Thoracic aorta (tissue), 2 donors: ENCODE data around the gene ASB18. TPM values are rescaled to one million over a fixed set of nuclear protein-coding genes. Genes with fewer than 3 reads are reported as not detected.

Experiments used
- ATAC-seq: fragments of 150-250 bp; one replicate; pipeline ENCODE4 v1.8.0; 2017; ENCODE audit warnings: low read depth; ENCODE audit not compliant: insufficient number of reproducible peaks, low FRiP score
- DNase-seq: peaks from one replicate; pipeline ENCODE4 v3.0.0-alpha.2; 2020; ENCODE audit warnings: low spot score
- H3K27ac ChIP-seq, 2 donors: fragments of 200-600 bp; sonication (generic); 1 replicate in 1 of 2; 2 replicates in 1 of 2; pipeline ENCODE4 v1.5.1; 2016; ENCODE audit warnings: mild to moderate bottlenecking in 2 of 2, moderate library complexity in 2 of 2
- H3K27me3 ChIP-seq: fragments of 200-600 bp; sonication (generic); replicated peaks from 2 replicates; pipeline ENCODE4 v1.6.0; 2016; ENCODE audit warnings: mild to moderate bottlenecking; ENCODE audit not compliant: insufficient read depth
- H3K36me3 ChIP-seq: fragments of 200-600 bp; sonication (generic); one replicate; pipeline ENCODE4 v1.5.1; 2016
- H3K4me1 ChIP-seq, 2 donors: fragments of 200-600 bp; sonication (generic); 1 replicate in 1 of 2; 2 replicates in 1 of 2; pipeline versions ENCODE4 v1.5.1 to v1.6.0; 2016; ENCODE audit warnings: low read depth in 2 of 2, mild to moderate bottlenecking in 1 of 2; ENCODE audit not compliant: control insufficient read depth in 1 of 2
- H3K4me3 ChIP-seq: fragments of 200-600 bp; sonication (generic); 2 replicates; pipeline ENCODE4 v1.5.1; 2016; ENCODE audit warnings: mild to moderate bottlenecking
- H3K9me3 ChIP-seq: fragments of 200-600 bp; sonication (generic); 2 replicates; pipeline ENCODE4 v1.5.1; 2016
- CTCF ChIP-seq: fragments of 200-600 bp; sonication (generic); IDR thresholded peaks from one replicate; pipeline ENCODE4 v1.5.1; 2019; ENCODE audit warnings: antibody characterized with exemption
- total RNA-seq, 2 donors: library from RNA; depleted of rRNA; stranded (reverse); fragments of >200 nt; gene quantifications; one replicate each; pipeline versions ENCODE4 v1.1.0 to v1.2.3, GENCODE V29; 2016

Gene ASB18
- total RNA-seq, 2 donors from 2014 or later = not detected

DNA sequence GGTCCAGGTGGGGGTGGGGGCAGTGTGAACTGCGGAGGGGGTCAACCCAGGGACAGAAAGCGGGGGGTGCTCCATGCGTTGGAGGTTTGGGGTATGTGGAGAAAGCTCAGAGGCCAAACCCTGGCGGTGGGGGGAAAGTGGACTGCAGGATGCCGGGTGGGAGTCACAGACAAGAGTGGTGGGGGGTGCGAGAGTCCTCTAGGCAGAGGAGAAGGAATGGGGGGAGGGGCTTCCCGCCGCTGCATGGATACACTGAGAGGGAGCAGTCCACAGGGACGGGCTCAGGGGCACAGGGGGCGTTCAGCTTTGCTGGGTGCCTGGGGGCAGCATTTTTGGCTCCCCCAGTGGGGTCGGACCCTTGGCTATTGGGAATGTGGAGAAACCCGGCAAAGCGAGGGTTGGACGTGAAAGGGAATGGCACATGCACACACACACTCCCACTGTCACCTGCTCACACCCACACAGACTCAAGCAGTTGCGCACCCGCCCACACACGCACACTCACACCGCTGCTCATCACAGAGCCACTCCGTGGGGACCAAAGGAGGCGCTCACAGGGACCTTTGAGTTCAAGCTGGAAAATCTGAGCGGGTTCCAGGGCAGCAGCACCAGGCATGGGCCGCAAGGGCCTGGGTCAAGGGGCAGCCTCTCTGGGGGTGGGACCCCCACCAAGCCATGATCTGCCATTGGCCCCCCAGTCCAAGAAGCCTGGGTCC is 103.7 kb downstream of the ASB18 start:
- Histone ChIP-seq H3K36me3 (no peaks in the 10 kb centered on the region), H3K4me1 (peaks cover 8 to 20% of the 10 kb centered on the region in 2 donors), H3K27me3 (peaks cover 14% of the 10 kb centered on the region), H3K27ac (no peak overlapping the region), H3K4me3 (no peak overlapping the region), H3K9me3 (no peaks in the 10 kb centered on the region)
- no peak for ATAC-seq
- no peak for DNase-seq
- no peak for TF ChIP-seq CTCF

GRCh38 chr2:236159778-236160170 is 104.4 kb downstream of the ASB18 start:
- H3K27me3 ChIP-seq = peaks cover 7% of the 10 kb centered on the region
- no peaks in the 10 kb centered on the region for H3K36me3 ChIP-seq
- TF ChIP-seq CTCF = no peak
- peaks cover 8 to 17% of the 10 kb centered on the region in 2 donors for H3K4me1 ChIP-seq
- H3K4me3 ChIP-seq = no peak overlapping the region
- H3K9me3 ChIP-seq = no peaks in the 10 kb centered on the region
- ATAC-seq (no peak), DNase-seq (no peak)
- H3K27ac ChIP-seq = no peak overlapping the region

- no peak for DNase-seq
- Histone ChIP-seq H3K27me3 (peaks cover under 1% of the 10 kb centered on the region), H3K9me3 (no peaks in the 10 kb centered on the region), H3K27ac (no peak overlapping the region), H3K4me1 (peaks cover 2 to 11% of the 10 kb centered on the region in 2 donors), H3K4me3 (no peak overlapping the region), H3K36me3 (no peaks in the 10 kb centered on the region)
- ATAC-seq = no peak
- no peak for TF ChIP-seq CTCF
These were observed 105.0 kb downstream of the ASB18 start for GRCh38 chr2:236158969-236159777.

- no peaks in the 10 kb centered on the region for H3K27me3 ChIP-seq
- no peak for DNase-seq
- H3K4me1 ChIP-seq = no peaks in the 10 kb centered on the region
- H3K4me3 ChIP-seq = no peak overlapping the region
- TF ChIP-seq CTCF = no peak
- no peak for ATAC-seq
- no peaks in the 10 kb centered on the region for H3K36me3 ChIP-seq
- H3K9me3 ChIP-seq = peaks cover 3% of the 10 kb centered on the region
- no peak overlapping the region for H3K27ac ChIP-seq
These were observed 106.2 kb downstream of the ASB18 start for GRCh38 chr2:236157815-236158498.

- DNase-seq (no peak), ATAC-seq (no peak)
- no peaks in the 10 kb centered on the region for H3K36me3 ChIP-seq
- H3K27me3 ChIP-seq = no peaks in the 10 kb centered on the region
- H3K4me1 ChIP-seq = no peaks in the 10 kb centered on the region
- no peak for TF ChIP-seq CTCF
- no peak overlapping the region for H3K4me3 ChIP-seq
- no peak overlapping the region for H3K27ac ChIP-seq
- peaks cover 9% of the 10 kb centered on the region for H3K9me3 ChIP-seq
These were observed 106.8 kb downstream of the ASB18 start for GRCh38 chr2:236157366-236157765.
